Astrocyte of the spinal cord (primary cell): Measurements from ENCODE around the gene INO80B.
"Not testable (repeated sequence)": the region's sequence is repeated elsewhere in the genome, so short reads cannot be mapped to it uniquely, and the experiment has no call there.

Source experiments
- DNase-seq: peaks from one replicate; pipeline ENCODE4 v3.0.0; 2011; ENCODE audit warnings: low read depth, low spot score
- H3K4me3 ChIP-seq: 2 replicates; pipeline ENCODE4 v1.5.1; 2011; ENCODE audit warnings: low read depth, mild to moderate bottlenecking, low read length, moderate library complexity
- CTCF ChIP-seq: IDR thresholded peaks from 2 replicates; pipeline ENCODE4 v1.5.1; 2012; ENCODE audit warnings: low read depth, mild to moderate bottlenecking, low read length, inconsistent platforms
- in situ Hi-C: cut with HindIII; loops from 2 replicates; pipeline ENCODE4 v1.10.0; 2017; ENCODE audit warnings: low sequenced_read_pairs

The INO80B gene

GRCh38 chr2:74420006-74420405, 34.9 kb upstream of the INO80B start:
- TF ChIP-seq CTCF = no peak
- no peak for DNase-seq
- no peak overlapping the region for H3K4me3 ChIP-seq
- in situ Hi-C loops = no loop called here

DNA sequence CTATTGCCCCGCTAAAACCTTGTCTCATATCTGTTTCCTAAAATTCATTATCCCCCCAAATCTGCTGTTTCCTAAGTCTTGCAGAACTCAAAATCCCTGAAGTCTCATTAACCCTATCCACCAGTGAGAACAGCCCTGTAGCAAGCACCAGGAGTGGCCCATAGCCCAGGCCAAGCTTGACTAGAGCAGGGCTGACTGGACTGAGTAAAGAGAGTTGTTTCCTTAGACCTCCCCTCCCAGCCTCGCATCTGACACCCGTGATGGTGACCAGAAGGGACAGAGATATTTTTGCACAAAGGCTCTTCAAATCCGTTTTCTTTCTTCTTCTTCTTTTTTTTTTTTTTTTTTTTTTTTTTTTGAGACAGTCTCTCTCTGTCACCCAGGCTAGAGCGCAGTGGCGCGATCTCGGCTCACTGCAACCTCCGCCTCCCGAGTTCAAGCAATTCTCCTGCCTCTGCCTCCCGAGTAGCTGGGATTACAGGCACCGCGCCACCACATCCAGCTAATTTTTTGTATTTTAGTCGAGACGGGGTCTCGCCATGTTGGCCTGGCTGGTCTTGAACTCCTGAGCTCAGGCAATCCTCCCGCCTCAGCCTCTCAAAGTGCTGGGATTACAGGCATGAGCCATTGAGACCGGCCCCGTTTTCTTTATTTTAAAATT, 34.3 kb upstream of the INO80B start:
- peak overlapping the region; percentile 84 for H3K4me3 ChIP-seq
- in situ Hi-C loops, DNase-seq: not testable (repeated sequence)

DNA sequence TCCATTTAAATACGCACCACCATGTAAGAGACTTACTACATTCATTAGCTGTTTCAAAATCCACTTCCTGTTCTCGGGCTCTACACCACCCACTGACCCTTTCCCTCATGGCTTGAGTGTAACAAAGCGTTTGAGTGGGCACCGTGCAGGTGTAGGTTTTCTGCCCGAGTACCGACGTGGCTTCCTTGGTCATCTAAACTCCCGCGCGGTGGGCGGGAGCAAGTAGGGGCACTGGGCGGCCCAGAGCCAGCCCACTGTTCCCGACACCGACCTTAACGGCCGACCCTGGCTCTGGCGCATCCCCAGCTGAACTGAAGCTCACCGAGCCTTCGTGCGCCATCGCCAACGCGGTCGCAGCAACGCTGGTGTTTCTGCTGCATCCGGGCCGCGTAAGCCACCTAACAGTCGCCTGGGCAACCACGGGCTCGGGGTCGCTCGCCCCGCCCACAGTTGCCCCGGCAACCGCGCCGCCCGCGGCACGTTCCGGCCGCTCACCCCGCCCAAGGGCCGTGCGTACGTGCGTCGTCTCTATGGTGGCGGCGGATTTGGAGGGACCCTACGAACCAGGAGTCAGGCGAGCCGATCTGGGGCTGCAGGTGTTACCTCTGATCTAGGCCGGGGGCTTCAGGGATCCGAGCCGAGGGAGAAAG, 33.5 kb upstream of the INO80B start, which contains the start of the genes C2orf81 and WDR54:
C2orf81 (minus strand) TSS at position 399 of the 650 bp plus-strand sequence; CDS start at position 340, 59 bp downstream.
WDR54 (plus strand) TSS at position 510 of the 650 bp plus-strand sequence. CDS start 424 bp downstream, outside the sequence.
- peak; percentile 87 for DNase-seq
- in situ Hi-C loops = no loop called here
- H3K4me3 ChIP-seq = peak within 1 kb of the TSS; percentile 84
- no peak for TF ChIP-seq CTCF

- in situ Hi-C loops = no loop called here
These were observed 31.4 kb upstream of the INO80B start for GRCh38 chr2:74423231-74424095.

DNA sequence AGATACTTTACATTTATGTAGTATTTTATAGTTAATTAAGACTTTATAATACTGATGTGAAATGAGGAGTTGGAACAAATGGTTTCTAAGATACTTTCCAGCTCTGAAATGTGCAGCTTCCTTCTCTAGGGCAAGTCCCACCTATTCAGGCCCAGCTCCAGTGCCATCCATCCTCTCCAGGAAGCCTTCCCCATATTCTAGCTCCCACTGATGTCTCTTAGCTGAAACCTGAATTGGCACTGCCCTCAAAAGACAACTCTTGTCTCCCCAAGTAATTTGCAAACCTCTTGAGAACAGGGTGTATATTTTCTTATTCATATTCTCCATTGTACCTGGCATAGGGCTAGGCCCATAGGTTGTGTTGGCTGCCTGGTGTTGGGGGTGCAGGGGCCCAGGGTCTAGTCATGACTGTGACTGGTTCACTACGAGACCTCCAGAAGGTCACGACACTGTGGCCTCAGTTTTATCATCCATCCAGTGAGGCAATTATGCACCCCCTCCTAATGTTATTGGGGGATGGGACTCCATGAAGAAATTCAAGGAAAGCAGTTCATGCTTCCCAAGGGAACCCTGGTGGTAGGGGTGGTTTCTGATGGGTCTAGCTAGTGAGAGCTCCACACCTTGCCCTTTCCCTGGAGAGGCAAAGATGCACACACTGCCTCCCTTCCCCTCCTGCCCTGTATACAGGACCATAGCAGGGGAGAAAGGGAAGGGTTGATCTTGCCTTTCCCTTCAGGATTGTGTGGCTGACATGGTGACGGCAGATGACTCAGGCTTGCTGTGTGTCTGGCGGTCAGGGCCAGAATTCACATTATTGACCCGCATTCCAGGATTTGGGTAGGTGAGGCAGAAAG, 30.5 kb upstream of the INO80B start:
- TF ChIP-seq CTCF = no peak
- H3K4me3 ChIP-seq = no peak overlapping the region
- no peak for DNase-seq
- in situ Hi-C loops = no loop called here

More at GRCh38 chr2:74423231-74424095, 31.4 kb upstream of the INO80B start:
- TF ChIP-seq CTCF = no peak
- no peak overlapping the region for H3K4me3 ChIP-seq
- no peak for DNase-seq

DNA sequence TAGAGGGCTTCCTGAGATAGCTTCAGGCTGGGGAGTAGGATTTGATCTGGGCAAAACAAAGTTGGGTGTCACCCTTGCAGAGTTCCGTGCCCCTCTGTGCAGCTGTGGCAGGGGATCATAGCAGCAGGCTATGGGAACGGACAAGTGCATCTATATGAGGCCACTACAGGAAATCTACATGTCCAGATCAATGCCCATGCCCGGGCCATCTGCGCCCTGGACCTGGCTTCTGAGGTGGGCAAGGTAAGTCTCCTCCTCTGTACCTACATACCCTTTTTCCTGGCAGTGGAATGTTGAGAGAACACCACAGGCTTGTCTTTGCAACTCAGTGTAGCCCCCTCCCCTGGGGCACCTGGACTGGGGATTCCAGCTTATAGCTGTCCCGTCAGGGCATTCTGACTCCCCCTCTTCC, 29.9 kb upstream of the INO80B start:
- in situ Hi-C loops = no loop called here

More for the DNA sequence above, 29.9 kb upstream of the INO80B start:
- no peak overlapping the region for H3K4me3 ChIP-seq
- DNase-seq = no peak
- no peak for TF ChIP-seq CTCF
